Activated CD4-positive, CD25-positive, alpha-beta regulatory T cell treated with anti-CD3 and anti-CD28 coated beads, Interleukin-2, amount 50 U/mL, for 24 hours (primary cell): ENCODE results near the gene AKAP6.

ENCODE experiments used
- ATAC-seq, 2 donors: fragments of 150-1000 bp; cut with Tn5 transposase; one replicate each; pipeline ENCODE4 v1.10.0; 2021; ENCODE audit warnings: mild to moderate bottlenecking in 1 of 2, moderate library complexity in 1 of 2

The AKAP6 gene

DNA sequence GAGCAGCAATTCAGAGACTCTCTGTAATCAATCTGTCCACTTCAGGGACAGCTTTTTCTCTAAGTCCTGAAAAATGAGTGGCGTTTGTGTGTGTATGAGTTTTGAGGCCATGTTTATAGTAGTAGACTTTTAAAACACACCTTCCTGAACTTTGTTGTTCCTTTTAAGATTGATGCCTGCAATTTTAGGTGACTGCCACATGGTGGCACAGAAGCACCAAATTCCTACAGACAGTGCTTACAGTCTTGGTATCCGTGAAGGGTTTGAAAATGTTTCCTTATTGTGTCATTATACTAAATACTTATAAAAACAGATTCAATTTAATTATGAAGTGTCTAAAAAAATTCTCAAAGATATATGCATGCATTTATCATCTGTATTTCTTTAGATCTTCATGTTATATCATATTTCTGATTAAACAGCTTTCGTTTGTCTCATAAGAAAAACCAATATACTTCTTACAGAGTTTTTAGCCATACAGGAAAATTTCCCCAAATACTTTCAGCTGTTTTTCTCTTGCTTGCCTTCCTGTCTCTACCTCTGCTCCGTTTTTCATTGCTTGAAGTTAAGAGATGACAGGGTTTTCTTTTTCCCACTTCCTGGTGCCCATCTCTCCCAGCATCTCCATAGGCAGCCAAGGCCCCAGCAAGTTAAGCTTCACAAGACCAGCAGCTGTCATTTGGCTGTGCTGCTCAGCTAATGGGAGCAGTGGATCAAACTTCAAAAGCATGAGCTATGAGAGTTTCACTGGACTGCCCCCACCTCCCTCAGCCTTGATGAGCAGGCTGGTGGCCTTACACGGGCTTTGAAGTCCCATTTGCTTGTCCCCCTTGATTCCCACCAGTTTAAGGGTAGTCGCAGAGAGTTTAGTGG is 259.6 kb downstream of the AKAP6 start:
- ATAC-seq, result no peak

DNA sequence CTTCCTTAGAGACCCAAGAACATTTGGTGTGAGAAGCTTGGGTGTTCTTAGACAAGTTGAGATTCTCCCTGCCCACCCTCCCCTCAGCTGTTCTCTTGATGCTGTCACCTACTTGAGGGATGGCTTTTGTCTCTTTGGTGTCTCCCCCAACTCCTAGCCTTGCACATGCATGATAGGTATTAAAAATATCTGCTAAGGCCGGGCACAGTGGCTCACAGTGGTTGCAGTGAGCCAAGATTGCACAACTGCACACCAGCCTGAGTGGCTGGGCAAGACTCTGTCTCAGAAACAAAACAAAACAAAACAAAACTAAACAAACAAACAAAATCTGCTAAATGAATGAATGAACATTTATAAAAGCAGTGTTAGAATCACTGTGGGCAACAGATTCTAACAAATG is 261.1 kb downstream of the AKAP6 start:
- ATAC-seq, result no peak

- ATAC-seq, result no peak
Measured at GRCh38 chr14:32593290-32593942, 264.3 kb downstream of the AKAP6 start.

GRCh38 chr14:32594766-32595165 is 265.7 kb downstream of the AKAP6 start:
- no peak for ATAC-seq

- no peak for ATAC-seq
Measured at GRCh38 chr14:32595497-32595896, 266.4 kb downstream of the AKAP6 start.

DNA sequence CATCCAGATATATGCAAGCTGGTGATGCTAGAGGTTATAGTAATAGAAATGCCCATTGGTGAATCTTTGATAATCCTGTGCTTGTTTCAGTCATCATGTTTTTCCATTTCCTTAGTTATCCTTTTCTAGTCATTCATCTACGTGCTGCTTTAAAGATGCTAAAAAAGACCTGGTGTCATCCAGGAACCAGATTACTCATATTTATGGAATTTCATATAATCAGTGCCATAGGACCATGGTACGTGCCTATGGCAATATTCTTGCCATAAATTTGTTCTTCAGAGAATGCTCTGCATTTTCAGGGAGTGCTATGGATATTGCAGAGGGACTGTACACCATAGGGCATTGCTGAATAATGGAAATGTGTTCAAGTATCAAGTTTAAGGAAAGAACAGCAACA is 267.3 kb downstream of the AKAP6 start:
- no peak for ATAC-seq

DNA sequence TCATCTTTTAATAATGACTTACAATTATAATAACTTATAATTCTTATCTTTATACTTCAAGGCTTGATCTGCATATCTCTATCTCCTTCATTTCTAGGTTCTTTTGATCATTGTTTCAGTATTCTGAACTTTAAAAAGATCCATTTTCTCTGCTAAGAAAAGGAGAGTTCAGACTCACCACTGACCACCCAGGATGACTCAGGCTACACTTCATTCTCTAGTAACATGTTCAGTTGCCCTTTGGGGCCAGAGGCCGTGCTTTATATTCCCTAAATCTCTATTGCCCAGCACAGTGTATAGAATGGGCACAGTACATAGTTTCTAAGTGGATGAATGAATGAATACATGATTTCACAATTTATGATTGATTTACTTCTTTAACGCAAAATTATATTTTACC is 268.7 kb downstream of the AKAP6 start:
- ATAC-seq, result no peak

DNA sequence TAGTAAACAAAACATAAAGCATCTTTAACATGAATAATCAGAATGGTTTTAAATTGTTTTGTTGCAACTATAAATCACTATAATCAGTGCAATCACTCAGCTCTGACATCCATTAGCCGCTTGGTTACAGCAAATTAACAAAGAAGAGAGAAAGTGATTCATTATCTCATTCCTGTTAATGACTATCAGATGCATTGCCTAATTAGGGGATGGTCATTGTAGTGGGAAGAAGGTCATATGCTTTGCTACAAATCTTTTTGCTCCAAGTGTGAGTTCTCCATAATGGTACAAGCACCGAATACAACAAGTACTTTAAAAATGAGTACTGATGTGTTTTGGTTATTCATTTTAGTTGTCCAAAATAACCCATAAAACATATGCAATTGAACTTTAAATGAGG is 272.0 kb downstream of the AKAP6 start:
- ATAC-seq, result no peak

- no peak for ATAC-seq
Measured at GRCh38 chr14:32601906-32602305, 272.8 kb downstream of the AKAP6 start.

DNA sequence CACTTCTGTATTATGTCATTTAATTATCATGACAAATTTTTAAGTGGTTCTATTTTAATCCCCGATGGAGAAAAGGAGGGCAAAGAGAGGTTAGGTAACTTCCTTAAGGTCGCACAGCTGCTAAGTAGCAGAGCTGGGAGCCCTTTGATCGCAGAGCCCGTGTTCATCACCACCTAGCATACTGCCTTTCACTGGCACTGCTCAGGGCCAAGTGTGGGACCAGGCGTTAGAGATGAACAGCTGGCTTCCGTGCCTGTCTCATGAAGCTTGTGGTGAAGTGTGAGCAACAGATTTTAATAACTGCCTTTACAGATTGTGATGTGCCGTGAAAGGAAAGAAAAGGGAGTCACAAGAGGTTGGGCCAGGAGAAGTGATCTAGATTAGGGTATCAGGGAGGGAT is 273.6 kb downstream of the AKAP6 start:
- no peak for ATAC-seq

- no peak for ATAC-seq
Measured at GRCh38 chr14:32603992-32604565, 275.0 kb downstream of the AKAP6 start.

DNA sequence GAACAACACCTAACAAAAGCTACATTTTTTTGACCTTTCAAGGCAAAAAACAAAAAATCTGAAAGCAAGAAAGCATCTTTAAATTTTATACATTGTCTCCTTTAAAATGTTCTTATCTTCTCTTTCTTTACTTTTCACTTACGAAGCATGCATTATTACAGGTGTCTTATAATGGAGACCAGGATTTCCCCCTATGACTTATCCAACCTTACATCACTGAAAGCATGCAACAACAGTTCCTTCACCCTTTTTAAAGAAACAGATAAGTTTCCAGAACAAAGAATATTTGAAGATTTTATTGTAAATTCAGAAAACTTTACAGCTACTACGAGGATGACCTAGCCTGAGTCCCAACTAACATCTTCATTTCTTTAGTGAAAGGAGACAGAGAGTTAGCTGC is 277.2 kb downstream of the AKAP6 start:
- peak; percentile 76 to 79 for ATAC-seq

GRCh38 chr14:32607399-32607798 is 278.3 kb downstream of the AKAP6 start:
- no peak for ATAC-seq

DNA sequence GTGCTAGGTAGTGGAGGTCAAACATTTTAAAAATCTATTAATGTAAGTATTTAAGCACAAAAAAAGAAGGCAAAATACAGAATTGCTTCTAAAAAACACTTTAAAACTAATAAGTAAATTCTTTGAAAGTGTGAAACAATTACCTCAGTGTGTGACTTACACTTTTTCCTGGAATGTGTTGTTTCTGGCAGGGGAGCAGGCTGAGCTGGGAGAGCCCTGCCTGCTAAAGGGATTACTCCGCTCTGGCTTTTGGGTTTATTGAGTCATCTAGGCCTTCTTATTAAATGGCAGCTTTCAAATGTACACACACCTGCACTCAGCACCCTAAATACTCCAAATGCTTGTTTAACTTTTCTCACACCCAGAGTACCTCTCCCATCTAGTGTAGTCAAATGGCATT is 279.8 kb downstream of the AKAP6 start:
- no peak for ATAC-seq

DNA sequence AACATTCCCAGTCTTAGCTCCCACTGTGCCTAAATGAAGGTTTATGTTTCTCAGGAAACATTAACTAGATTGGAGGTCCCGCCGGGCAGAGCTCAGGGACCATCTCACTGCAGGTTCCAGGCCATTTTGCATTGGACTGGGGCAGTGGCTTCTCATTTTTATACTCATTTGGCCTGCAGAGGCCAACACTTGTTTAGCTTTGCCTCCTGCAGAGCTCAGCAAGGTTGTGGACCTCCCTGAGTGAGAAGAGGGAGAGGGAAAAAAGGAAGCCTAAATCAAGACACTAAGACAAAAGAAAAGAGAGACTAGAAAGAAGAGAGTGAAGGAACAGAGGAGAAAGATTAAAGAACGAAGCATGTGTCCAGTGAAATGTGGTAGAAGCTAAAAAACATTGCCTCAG is 280.3 kb downstream of the AKAP6 start:
- ATAC-seq, result no peak

DNA sequence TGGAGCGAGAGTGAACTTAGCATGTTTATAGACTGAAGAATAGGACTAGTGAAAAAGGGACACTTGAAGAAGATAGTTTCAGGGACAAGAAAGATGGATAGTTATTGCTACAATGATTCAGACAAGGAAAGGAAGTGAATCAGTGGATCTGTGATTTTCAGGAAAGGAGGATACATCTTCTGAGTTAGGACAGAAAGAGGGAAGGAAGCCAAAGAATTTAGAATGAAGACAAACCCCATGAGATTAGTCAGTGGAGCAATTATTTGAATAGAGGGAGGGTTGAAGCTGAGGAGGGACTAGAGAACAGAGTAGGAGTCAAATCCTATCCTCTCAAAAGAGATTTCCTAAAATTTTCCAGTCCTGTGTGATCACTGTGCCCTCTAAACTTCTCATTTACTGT is 282.7 kb downstream of the AKAP6 start:
- ATAC-seq, result no peak

DNA sequence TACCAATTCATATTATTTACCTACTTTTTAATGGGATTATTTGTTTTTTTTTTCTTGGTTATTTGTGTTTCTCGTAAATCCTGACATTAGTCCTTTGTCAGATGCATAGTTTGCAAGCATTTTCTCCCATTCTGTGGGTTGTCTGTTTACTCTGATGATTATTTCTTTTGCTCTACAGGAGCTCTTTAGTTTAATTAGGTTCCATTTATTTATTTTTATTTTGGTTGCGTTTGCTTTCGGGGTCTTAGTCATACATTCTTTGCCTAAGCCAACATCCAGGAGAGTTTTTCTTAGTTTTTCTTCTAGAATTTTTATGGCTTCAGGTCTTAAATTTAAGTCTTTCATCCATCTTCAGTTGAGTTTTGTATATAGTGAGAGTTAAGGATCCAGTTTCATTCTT is 289.9 kb downstream of the AKAP6 start:
- ATAC-seq, result no peak

DNA sequence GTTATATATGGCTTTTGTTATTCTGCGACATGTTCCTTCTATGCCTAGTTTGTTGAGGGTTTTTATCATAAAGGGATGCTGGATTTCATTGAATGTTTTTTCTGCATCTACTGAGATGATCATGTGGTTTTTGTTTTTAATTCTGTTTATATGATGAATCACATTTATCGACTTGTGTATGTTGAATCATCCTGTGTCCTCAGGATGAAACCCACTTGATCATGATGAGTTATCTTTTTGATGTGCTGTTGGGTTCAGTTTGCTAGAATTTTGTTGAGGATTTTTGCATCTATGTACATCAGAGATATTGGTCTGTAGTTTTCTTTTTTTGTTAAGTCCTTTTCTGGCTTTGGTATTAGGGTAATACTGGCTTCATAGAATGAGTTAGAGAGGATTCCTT is 291.2 kb downstream of the AKAP6 start:
- ATAC-seq, result no peak

- no peak for ATAC-seq
Measured at GRCh38 chr14:32620724-32621123, 291.6 kb downstream of the AKAP6 start.

DNA sequence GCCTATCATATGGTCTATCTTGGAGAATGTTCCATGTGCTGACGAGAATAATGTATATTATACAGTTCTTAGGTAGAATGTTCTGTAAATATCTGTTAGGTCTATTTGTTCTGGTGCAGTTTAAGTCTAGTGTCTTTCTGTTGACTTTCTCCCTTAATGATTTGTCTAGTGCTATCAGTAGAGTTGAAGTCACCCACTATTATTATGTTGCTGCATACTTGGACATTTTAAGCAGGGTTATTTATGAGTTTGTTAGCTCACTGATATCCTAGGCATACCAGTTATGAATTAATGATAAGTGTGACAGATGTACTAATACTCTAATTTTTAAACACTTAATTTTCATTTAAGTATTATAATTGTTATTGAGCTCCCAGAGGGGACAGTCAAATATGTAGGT is 292.5 kb downstream of the AKAP6 start:
- ATAC-seq, result no peak

DNA sequence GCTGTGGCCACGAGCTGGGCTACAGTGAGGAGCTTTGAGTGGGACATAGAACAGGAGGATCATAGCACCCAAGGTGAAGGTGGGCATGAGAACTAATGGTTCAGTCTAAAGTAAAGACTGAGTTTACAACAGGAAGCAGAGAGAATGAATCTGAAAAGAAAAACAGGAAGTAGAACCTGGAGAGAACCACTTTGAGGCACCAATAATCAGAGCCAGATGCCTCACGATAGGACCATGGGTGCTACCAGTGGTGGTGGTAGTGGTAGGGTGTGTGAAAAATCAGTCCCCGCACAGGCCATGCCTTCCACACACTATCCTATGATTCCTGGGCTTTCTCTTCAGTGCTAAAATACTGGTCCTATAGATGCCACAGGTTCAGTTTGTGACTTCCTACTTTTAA is 293.6 kb downstream of the AKAP6 start:
- ATAC-seq, result no peak

DNA sequence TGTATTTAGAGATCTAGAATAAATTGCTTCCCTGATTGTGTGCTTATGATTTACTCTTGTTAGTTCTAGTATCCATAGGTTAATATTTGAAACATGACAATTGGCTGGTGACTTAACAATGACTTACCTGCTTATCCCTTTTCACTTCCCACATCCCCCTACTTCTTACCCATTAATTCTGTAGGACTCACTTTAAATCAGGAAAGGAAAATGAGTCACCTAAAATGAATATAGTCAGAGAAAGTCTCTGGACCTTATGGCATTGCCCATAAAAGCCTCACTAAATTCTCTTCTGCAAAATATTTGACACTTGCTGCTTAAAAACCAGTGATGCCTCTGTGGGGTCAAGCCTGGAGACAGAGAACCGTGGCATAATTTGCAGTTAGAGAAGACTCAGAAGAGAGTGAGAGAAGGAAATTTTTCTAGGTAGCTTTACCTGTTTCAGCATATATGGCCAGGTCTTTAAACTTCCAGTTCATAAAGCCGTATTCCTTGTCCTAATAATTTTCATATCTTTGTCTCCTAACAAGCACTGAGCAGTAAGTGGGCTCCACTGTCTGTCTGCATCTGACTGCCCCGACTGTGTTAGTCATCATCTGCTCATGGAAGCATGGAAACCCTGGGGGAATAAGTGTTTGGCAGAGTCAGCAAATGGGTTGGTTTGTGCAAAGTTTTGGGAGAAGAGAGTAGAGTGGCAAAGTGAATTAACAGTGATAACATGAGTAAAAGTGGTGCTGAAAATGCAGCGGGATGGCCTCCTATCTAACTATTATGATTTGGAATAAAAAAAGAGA is 294.4 kb downstream of the AKAP6 start:
- ATAC-seq, result no peak

DNA sequence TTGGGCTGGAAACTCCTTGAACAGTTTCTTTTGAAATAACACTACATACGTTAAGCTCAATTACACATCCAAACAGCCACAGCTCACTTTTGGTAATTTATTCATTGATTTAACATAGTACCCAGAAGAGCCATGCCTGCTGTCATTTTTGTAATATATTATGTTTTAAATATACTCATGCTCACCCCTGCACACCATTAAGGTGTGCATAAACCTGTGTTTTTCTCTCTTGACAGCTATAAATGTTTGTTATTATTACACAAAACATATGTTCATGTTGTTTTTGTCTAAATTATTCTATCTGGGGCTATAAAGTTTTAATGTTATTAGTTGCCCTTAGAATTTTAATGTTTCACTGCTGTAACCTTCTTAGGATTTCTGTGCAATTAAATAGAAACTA is 296.1 kb downstream of the AKAP6 start:
- ATAC-seq, result no peak
